H9 (cell line): ENCODE data around the gene ATF2. TPM values are rescaled to one million over a fixed set of nuclear protein-coding genes. Genes with fewer than 3 reads are reported as not detected.

Experiments used
- DNase-seq: peaks from one replicate; pipeline ENCODE4 v3.0.0-alpha.2; 2017
- H2AFZ ChIP-seq: one replicate; pipeline ENCODE4 v1.6.1; 2013; ENCODE audit warnings: mild to moderate bottlenecking, low read length, control low read depth, moderate library complexity
- H2AK5ac ChIP-seq: 2 replicates; pipeline ENCODE4 v1.6.1; 2013; ENCODE audit warnings: low read length, control low read depth, mixed read lengths; ENCODE audit not compliant: insufficient read length
- H2BK120ac ChIP-seq: one replicate; pipeline ENCODE4 v1.6.1; 2013; ENCODE audit warnings: low read depth, mild to moderate bottlenecking, low read length, control low read depth, inconsistent platforms; ENCODE audit not compliant: poor library complexity, severe bottlenecking
- H2BK12ac ChIP-seq: 2 replicates; pipeline ENCODE4 v1.6.1; 2013; ENCODE audit warnings: low read length, control low read depth, mixed read lengths, low read depth; ENCODE audit not compliant: insufficient read length
- H2BK15ac ChIP-seq: 2 replicates; pipeline ENCODE4 v1.6.1; 2013; ENCODE audit warnings: low read depth, low read length, control low read depth
- H2BK20ac ChIP-seq: one replicate; pipeline ENCODE4 v1.6.1; 2013; ENCODE audit warnings: low read depth, mild to moderate bottlenecking, low read length, control low read depth, inconsistent platforms; ENCODE audit not compliant: poor library complexity, severe bottlenecking
- H2BK5ac ChIP-seq: 2 replicates; pipeline ENCODE4 v1.6.1; 2013; ENCODE audit warnings: low read length, control low read depth, mixed read lengths; ENCODE audit not compliant: insufficient read length
- H3K14ac ChIP-seq: 2 replicates; pipeline ENCODE4 v1.6.1; 2013; ENCODE audit warnings: low read length, control low read depth; ENCODE audit not compliant: insufficient read depth
- H3K18ac ChIP-seq: 2 replicates; pipeline ENCODE4 v1.6.1; 2013; ENCODE audit warnings: low read depth, mild to moderate bottlenecking, mixed read lengths, low read length, control low read depth; ENCODE audit not compliant: insufficient read length
- H3K23ac ChIP-seq: 2 replicates; pipeline ENCODE4 v1.6.1; 2013; ENCODE audit warnings: low read length, control low read depth, mixed read lengths, low read depth; ENCODE audit not compliant: insufficient read length
- H3K23me2 ChIP-seq: 2 replicates; pipeline ENCODE4 v1.6.1; 2013; ENCODE audit warnings: low read depth, mild to moderate bottlenecking, mixed read lengths, low read length, control low read depth; ENCODE audit not compliant: insufficient read length, poor library complexity, severe bottlenecking
- H3K27ac ChIP-seq: 2 replicates; pipeline ENCODE4 v1.5.1; 2013; ENCODE audit warnings: low read length, control low read depth, mixed read lengths, low read depth; ENCODE audit not compliant: insufficient read length
- H3K27me3 ChIP-seq: 2 replicates; pipeline ENCODE4 v1.6.1; 2013; ENCODE audit warnings: low read length, control low read depth, inconsistent platforms; ENCODE audit not compliant: insufficient read depth
- H3K4ac ChIP-seq: 2 replicates; pipeline ENCODE4 v1.6.1; 2013; ENCODE audit warnings: low read depth, mild to moderate bottlenecking, control low read depth, inconsistent platforms, low read length, moderate library complexity
- H3K4me1 ChIP-seq: 2 replicates; pipeline ENCODE4 v1.6.1; 2013; ENCODE audit warnings: low read length, control low read depth, inconsistent platforms; ENCODE audit not compliant: insufficient read depth
- H3K4me2 ChIP-seq: 2 replicates; pipeline ENCODE4 v1.6.1; 2013; ENCODE audit warnings: low read length, control low read depth, mixed read lengths; ENCODE audit not compliant: insufficient read length, insufficient read depth
- H3K56ac ChIP-seq: 2 replicates; pipeline ENCODE4 v1.6.1; 2013; ENCODE audit warnings: low read depth, mild to moderate bottlenecking, mixed read lengths, low read length, control low read depth; ENCODE audit not compliant: insufficient read length
- H3K79me1 ChIP-seq: 2 replicates; pipeline ENCODE4 v1.6.1; 2013; ENCODE audit warnings: low read depth, mild to moderate bottlenecking, moderate library complexity, low read length, control low read depth, inconsistent platforms; ENCODE audit not compliant: insufficient read depth, poor library complexity, severe bottlenecking
- H3K79me2 ChIP-seq: 2 replicates; pipeline ENCODE4 v1.6.1; 2013; ENCODE audit warnings: low read length, control low read depth, inconsistent platforms; ENCODE audit not compliant: insufficient read depth
- H3K9ac ChIP-seq: 2 replicates; pipeline ENCODE4 v1.6.1; 2013; ENCODE audit warnings: low read length, control low read depth, mixed read lengths; ENCODE audit not compliant: insufficient read length; ENCODE audit errors: extremely low read depth
- H3K9me3 ChIP-seq: one replicate; pipeline ENCODE4 v1.6.1; 2013; ENCODE audit warnings: low read depth, low read length, inconsistent platforms; ENCODE audit not compliant: control insufficient read depth
- H3T11ph ChIP-seq: one replicate; pipeline ENCODE4 v1.6.1; 2013; ENCODE audit warnings: mild to moderate bottlenecking, low read length, control low read depth, inconsistent platforms
- H4K20me1 ChIP-seq: one replicate; pipeline ENCODE4 v1.6.1; 2013; ENCODE audit not compliant: control insufficient read depth, insufficient read length, insufficient read depth
- H4K5ac ChIP-seq: 2 replicates; pipeline ENCODE4 v1.6.1; 2013; ENCODE audit warnings: low read depth, mild to moderate bottlenecking, mixed read lengths, low read length, control low read depth; ENCODE audit not compliant: insufficient read length
- H4K8ac ChIP-seq: replicated peaks from 2 replicates; pipeline ENCODE4 v1.6.1; 2013; ENCODE audit warnings: low read length, control low read depth, mixed read lengths, low read depth; ENCODE audit not compliant: insufficient read length
- H4K91ac ChIP-seq: 2 replicates; pipeline ENCODE4 v1.6.1; 2013; ENCODE audit warnings: low read depth, mild to moderate bottlenecking, moderate library complexity, mixed read lengths, low read length, control low read depth; ENCODE audit not compliant: insufficient read length
- H3K27ac Mint-ChIP-seq, 3 experiments: 2 replicates in 2 of 3; 3 replicates in 1 of 3; pipeline ENCODE4 v1.8.0; 2020 to 2021; ENCODE audit warnings: mixed read lengths in 3 of 3, mild to moderate bottlenecking in 1 of 3, moderate library complexity in 1 of 3
- H3K27me3 Mint-ChIP-seq: 2 replicates; pipeline ENCODE4 v1.8.0; 2021; ENCODE audit warnings: low read depth, mild to moderate bottlenecking, moderate library complexity, mixed read lengths
- H3K36me3 Mint-ChIP-seq, 3 experiments: 2 replicates in 2 of 3; 3 replicates in 1 of 3; pipeline ENCODE4 v1.8.0; 2020 to 2021; ENCODE audit warnings: low read depth in 3 of 3, mixed read lengths in 3 of 3; ENCODE audit not compliant: insufficient read depth in 1 of 3
- H3K4me1 Mint-ChIP-seq, 2 experiments: 2 replicates each; pipeline ENCODE4 v1.8.0; 2020; ENCODE audit warnings: mixed read lengths in 2 of 2
- H3K4me3 Mint-ChIP-seq, 2 experiments: 2 replicates in 1 of 2; 3 replicates in 1 of 2; pipeline ENCODE4 v1.8.0; 2020 to 2021; ENCODE audit warnings: mild to moderate bottlenecking in 2 of 2, mixed read lengths in 2 of 2, moderate library complexity in 1 of 2
- H3K9me3 Mint-ChIP-seq, 2 experiments: 2 replicates in 1 of 2; 3 replicates in 1 of 2; pipeline ENCODE4 v1.8.0; 2020; ENCODE audit warnings: mild to moderate bottlenecking in 2 of 2, mixed read lengths in 2 of 2, moderate library complexity in 1 of 2
- WGBS: extraction: QIAGEN DNeasy Blood & Tissue Kit; methylation state at CpG from one replicate; pipeline ENCODE4 v1.1.7; 2013; ENCODE audit warnings: missing lambda C conversion rate, low lambda C conversion rate, mixed read lengths; ENCODE audit not compliant: insufficient read length; ENCODE audit errors: extremely low coverage; 5-methylcytosine and 5-hydroxymethylcytosine counted together
- total RNA-seq: library from RNA; stranded (reverse); gene quantifications from 2 replicates; pipeline ENCODE4 v1.2.1, GENCODE V29; 2021
- TF ChIP-seq, protein P1 (sequence below): fragments of 200-600 bp; sonication (generic); conservative IDR thresholded peaks from 3 replicates; pipeline ENCODE4 v1.8.0; 2021; ENCODE audit warnings: antibody characterized with exemption, mild to moderate bottlenecking

The ATF2 gene
- total RNA-seq, 1 experiment from 2014 or later, result 40.9 TPM

GRCh38 chr2:175025233-175025632, 142.8 kb downstream of the ATF2 start:
- DNase-seq, result no peak
- TF ChIP-seq, protein P1, sequence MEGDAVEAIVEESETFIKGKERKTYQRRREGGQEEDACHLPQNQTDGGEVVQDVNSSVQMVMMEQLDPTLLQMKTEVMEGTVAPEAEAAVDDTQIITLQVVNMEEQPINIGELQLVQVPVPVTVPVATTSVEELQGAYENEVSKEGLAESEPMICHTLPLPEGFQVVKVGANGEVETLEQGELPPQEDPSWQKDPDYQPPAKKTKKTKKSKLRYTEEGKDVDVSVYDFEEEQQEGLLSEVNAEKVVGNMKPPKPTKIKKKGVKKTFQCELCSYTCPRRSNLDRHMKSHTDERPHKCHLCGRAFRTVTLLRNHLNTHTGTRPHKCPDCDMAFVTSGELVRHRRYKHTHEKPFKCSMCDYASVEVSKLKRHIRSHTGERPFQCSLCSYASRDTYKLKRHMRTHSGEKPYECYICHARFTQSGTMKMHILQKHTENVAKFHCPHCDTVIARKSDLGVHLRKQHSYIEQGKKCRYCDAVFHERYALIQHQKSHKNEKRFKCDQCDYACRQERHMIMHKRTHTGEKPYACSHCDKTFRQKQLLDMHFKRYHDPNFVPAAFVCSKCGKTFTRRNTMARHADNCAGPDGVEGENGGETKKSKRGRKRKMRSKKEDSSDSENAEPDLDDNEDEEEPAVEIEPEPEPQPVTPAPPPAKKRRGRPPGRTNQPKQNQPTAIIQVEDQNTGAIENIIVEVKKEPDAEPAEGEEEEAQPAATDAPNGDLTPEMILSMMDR, result no peak
- Histone ChIP-seq H2AK5ac (no peak overlapping the region), H2BK12ac (no peak overlapping the region), H2AFZ (no peak overlapping the region), H3K4ac (no peak overlapping the region), H3K79me2 (no peaks in the 10 kb centered on the region), H3K23ac (no peak overlapping the region), H4K8ac (no peak overlapping the region), H3K4me1 (no peaks in the 10 kb centered on the region), H3K27me3 (no peaks in the 10 kb centered on the region), H3K9ac (no peak overlapping the region), H3K79me1 (no peaks in the 10 kb centered on the region), H3K9me3 (no peaks in the 10 kb centered on the region), H4K20me1 (no peaks in the 10 kb centered on the region), H2BK120ac (no peak overlapping the region), H2BK15ac (no peak overlapping the region), H4K91ac (no peak overlapping the region), H4K5ac (no peak overlapping the region), H3K56ac (no peak overlapping the region), H3K18ac (no peak overlapping the region), H3K4me2 (no peak overlapping the region), H3K14ac (no peak overlapping the region), H3T11ph (no peak overlapping the region), H2BK20ac (no peak overlapping the region), H2BK5ac (no peak overlapping the region), H3K27ac (no peak overlapping the region), H3K23me2 (no peaks in the 10 kb centered on the region)
- Mint-ChIP-seq H3K9me3 (peaks cover 3 to 4% of the 10 kb centered on the region in 2 experiments; a peak in 2 of 5 replicates), H3K27me3 (no peaks in the 10 kb centered on the region), H3K36me3 (peaks cover 0 to 3% (median 0%) of the 10 kb centered on the region in 3 experiments; a peak in 1 of 7 replicates), H3K4me1 (peaks cover 6 to 12% of the 10 kb centered on the region in 2 experiments), H3K4me3 (no peak overlapping the region), H3K27ac (no peak overlapping the region)
- WGBS, result no CpG with 5 or more reads among the region's 3 CpGs
